NCI-H526 (cell line): ENCODE results near the gene TSPAN14.
"Not testable (repeated sequence)": the region's sequence is repeated elsewhere in the genome, so short reads cannot be mapped to it uniquely, and the experiment has no call there.

Experiments
- DNase-seq, 2 experiments: peaks; one replicate each; lab custom pipeline; 2025; lab: John Stamatoyannopoulos, UW

Gene TSPAN14, protein sequence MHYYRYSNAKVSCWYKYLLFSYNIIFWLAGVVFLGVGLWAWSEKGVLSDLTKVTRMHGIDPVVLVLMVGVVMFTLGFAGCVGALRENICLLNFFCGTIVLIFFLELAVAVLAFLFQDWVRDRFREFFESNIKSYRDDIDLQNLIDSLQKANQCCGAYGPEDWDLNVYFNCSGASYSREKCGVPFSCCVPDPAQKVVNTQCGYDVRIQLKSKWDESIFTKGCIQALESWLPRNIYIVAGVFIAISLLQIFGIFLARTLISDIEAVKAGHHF

DNA sequence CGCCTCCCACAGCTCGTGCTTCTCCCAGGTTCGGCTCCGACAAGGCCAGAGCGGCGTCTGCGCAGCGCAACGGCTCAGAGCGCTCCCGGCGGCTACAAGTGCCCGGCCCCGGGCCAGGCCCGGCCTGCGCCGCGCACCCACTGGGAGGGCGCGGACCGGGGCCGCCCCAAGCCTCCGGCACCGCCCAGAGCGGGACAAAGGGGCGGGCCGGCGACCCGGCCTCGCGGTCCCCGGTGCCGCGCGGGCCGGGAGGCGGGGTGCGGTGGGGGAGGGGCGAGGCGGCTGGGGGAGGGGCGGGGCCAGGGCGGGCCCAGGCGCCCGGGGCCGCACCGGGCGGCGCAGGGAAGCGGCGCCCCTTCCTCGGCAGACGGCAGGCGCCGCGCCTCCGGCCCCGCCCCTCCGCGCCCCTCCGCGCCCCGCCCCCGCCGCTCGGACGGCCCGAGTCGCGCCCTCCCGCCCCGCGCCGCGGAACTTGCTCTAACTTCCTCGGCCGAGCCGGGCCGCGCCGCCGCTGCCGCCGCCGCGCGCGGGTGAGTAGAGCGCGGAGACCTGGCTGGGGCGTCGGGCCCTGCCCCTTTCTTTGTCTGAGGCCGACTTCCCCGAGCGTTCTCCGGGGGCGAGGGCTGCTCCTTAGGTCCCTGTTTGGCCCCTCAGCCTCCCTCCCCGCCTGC lies at the start of gene TSPAN14:
Gene TSPAN14 (plus strand): TSS at position 469 of the 671 bp plus-strand sequence. CDS start 34,924 bp downstream, outside the sequence.
- DNase-seq: peak; percentile 32 to 88

DNA sequence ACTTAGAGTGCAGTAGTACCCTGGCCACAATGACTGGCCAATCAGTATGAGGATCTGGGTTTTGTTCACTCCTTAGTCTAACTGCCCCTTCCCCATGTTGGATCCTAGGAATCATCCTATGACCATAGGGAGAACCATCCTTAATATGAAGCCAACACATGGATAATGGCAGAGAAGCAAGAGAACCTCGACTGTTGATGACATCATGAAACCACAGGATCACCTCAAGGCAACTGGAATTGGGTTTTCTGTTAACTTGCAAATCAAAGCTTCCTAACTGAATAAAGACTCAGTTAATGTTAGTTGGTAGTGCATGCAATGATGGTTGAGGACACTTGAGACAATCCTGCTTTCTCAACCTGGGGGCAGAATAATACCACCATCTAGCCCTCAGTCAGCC lies 49.1 kb upstream of the TSPAN14 start:
- DNase-seq: no peak

DNA sequence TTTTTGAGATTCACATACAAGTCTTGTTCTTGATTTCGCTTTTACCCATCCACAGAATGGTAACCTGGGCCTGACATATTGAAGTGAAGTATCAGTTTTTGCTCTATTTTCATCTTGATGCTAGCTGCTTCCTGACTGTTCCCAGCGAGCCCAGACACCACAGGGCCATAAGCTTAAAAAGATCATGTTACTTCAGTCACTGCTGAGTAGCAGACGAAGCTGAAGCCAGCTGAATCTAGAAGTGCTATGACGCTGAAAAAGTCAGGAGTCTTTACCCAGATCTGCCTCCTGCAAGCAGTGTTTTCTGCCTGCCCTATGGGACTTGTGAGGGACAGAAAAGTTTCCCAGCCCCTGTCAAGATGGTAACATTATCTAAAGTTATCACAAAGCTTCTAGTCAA lies 48.5 kb upstream of the TSPAN14 start:
- DNase-seq: no peak

DNA sequence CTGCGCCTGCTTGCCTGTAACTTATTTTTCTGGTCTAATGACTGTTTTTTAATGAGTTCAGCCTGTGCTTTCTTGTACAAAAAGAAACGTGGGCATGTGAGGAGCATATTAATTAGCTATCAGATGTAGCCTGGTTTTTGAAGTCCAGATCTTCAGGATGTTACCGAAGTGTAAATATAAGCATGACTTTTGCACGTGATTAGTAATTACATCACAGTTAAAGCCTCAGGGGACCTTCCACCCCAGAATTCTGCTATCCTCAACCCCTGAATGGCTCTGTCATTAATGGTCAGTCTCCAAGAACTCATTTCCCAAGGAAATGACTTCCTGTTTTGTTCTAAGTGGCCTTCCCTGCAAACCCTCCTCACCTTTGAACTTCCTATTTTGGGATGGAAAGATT lies 47.9 kb upstream of the TSPAN14 start:
- DNase-seq: no peak

DNA sequence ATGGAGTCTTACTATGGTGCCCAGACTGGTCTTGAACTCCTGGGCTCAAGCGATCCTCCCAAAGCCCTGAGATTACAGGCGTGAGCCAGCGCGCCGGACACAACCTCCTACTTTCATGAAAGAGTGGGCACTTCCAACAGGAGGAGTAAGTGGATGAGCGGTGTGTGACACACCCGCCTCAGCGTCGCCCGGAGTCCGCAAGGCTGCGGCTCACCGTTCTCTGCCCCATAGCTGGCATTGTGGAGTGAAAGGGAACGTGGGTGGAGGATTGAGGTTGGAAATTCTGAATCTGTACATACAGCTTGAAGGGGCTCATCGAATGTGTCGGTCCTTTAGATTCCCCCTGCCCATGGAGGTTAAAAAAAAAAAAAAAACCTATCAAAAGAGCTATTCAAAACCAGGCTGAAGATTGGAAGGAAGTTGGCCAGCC lies 46.3 kb upstream of the TSPAN14 start:
- peak in 1 of 2 experiments; percentile 68 for DNase-seq

DNA sequence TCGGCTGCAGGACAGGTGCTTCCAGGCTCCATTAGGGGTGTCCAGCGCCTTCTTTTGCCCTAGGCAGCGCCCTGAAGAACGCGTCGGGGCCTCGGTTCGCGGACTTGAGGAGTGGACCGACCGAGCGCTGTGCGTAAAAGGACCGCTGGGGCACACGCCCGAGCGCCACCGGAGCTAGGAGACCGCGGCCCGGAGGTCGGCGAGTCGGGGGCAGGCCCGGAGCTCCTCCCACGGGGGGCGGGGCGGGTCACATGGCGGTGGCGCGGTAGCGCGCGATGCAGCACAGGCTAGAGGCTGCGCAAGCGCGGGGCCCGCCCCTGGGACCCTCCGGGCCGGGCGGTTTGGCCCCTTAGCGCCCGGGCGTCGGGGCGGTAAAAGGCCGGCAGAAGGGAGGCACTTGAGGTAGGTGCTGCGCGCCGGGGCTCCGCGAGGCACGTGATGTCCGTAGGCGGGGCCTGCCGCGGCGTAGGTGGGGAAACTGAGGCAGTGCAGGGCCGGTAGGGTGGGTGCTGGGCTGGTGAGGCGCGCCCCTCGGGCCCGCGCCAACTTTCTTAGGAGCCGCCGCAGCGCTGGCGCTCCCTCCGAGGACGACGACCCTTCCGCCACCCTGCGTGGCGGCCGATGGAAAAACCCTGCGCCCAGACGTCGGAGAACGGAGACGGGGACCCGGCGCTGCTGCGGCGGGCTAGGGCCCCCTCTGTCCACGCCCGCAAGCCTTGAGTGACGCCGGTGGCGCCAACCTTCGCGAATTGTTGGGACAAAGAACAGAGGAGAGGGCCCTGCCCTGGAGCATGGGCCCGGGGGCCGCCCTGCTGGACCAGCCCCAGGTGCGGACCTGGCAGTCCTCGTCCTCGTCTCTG lies 45.6 kb upstream of the TSPAN14 start, which contains the start of gene PRXL2A:
Gene PRXL2A (plus strand): TSS at position 310 of the 860 bp plus-strand sequence. CDS start 11,917 bp downstream, outside the sequence.
- peak; percentile 52 to 88 for DNase-seq

DNA sequence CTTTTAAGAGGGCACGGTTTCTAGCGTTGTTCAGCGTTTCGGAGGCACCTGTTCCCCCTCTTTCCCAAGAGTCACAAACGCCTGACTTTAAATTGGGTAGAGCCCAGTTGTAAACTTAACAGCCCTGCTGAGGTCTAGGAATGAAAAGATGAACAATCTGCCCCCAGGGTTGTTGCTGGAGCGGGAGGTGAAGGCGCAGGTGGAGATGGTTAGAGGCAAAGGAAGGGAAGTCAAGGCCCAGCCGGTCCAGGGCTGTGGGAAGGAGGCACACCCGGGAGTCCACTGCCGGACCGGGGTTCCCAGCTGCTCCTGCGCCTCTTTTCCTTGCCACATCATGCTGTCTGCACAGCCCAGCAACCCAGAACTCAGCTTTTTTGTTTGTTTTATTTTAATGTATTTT lies 45.0 kb upstream of the TSPAN14 start:
- peak in 1 of 2 experiments; percentile 33 for DNase-seq

DNA sequence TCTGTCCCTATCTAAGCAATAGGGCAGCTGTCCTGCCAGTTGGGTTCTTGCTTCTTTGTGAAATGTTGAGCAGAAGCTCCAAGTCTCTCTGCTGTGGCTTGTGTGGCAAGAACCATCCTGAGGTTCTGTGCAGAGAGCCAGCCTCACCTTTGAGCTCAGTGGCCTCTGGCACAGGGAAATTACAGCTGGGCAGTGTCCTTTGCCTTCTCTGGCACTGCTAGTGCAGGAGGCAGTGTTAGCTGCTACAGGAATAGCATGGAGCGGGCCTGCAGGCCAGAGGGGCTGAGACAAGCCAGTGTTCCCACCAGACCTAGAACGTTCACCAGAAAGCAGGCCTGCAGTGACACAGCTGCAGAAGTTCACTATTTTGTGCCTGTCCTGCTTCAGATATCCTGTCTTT lies 44.0 kb upstream of the TSPAN14 start:
- DNase-seq: no peak

DNA sequence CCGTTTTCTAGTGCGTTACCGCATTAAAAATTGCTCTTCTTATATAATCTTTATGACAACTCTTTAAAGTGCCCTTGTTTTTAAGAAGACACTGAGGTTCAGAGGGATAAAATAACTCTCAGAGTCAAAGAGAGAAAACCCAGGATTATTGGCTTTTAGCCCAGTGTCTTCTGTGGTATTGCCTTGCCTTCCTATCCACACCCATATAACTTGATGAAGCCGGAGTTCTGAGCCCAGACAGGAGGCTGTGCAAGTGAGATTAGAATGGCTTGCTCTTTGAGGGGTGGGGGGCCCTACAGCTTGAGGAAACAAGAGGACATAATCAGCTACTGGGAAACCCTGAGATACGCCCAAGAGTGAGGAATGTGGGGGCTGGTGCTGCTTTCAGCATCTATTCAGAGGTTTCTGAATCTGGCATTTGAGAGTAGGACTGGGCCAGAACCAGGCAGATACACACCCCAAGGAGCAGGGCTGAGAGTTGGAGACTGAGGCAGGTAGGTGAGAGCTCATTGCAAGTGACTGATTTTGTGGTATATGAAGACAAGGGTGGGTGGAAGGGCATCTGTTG lies 43.4 kb upstream of the TSPAN14 start:
- no peak for DNase-seq

DNA sequence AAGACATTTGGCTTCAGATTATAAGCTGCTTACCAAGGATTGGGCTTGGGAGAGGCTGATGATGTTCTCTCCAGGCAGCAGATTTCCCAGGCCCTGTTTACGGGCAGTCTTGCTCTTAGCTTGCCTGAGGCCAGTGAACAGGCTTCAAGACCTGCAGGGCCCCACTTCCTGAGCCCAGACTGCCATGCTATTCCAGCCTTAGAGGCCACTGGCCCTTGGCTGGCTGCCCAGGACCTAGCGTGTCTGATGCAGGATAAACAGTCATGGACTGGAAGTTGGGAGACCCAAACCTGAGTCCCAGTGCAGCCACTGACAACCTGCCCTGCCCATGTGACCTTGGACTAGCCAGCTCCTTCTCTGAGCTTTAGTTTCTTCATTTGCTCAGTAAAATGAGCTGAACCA lies 42.8 kb upstream of the TSPAN14 start:
- DNase-seq: no peak

DNA sequence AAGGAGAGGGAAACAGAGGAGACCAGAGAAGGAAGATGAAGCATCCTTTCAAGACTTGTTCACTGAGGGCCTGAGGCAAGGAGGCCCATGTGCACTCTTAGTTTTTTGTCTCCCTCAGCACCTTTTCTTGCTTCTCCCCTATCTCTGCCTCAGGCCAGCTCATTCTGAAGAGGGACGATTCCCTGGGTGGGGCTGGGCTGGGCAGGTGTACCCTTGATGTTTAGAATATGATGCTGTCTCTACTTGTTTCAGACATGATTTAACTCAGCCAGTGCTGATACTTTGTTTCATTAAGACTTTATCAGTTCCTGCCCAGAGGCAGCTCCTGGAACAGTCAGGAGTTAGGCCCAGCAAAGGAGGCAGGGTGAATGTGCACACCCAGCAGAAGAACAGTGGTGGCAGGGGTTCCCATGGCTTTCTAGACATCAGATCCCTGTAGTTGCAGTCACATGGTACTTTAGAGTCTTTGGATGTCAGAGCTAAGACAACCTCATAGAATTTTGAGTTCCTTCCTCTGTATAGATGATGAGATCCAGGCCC lies 42.4 kb upstream of the TSPAN14 start:
- no peak for DNase-seq

DNA sequence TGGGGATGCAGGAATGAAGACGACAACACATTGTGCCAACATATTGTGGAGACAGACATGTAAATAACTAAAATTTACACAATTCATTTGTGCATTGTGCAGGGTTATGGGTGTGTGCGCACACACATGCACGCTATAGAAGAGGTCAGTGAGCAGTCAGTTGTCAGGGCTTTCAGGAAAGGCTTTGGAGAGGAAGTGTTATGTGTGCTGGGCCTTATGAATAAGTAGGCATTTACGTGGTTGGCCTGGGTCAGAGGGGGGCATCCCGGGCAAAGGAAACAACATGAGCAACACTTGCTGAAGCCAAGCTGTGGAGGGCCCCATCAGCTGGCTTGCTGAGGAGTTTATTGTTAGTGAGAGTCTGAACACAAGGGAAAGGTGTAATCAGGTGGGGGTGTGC lies 41.6 kb upstream of the TSPAN14 start:
- no peak for DNase-seq

DNA sequence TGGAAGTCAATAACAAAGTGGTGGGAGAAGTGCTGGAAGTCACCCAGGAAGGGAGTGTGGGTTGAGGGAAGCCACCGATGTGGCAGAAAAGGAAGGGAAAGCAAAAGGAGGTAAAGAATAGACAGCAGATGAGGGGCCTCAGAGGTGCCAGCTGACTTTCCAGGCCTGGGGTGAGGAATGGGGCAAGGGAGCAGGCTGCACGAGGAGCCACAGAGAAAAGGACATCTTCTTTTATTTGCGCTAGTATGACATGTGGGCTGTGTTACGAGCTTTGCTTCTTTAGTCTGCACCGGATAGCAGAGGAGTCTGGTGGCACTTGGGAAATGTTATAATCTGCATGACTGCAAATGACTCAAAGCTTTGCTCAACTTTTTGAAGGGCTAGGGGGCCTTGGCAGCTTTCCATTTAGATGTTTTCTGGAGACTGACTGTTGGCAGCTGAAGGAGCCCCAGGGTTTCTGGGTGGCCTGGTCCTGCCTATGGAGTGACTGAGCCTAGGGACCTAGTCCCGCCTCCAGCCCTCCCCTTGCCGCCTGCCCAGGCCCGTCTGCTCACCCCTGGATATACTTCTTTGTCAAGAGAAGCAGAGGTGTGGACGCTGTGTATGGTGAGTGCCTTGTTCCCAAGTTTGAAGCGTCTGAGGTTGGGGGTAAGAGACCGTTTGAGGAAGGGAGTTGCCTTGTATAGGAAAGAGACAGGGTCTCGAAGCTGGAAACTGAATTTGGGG lies 40.7 kb upstream of the TSPAN14 start:
- DNase-seq: peak in 1 of 2 experiments; percentile 8

DNA sequence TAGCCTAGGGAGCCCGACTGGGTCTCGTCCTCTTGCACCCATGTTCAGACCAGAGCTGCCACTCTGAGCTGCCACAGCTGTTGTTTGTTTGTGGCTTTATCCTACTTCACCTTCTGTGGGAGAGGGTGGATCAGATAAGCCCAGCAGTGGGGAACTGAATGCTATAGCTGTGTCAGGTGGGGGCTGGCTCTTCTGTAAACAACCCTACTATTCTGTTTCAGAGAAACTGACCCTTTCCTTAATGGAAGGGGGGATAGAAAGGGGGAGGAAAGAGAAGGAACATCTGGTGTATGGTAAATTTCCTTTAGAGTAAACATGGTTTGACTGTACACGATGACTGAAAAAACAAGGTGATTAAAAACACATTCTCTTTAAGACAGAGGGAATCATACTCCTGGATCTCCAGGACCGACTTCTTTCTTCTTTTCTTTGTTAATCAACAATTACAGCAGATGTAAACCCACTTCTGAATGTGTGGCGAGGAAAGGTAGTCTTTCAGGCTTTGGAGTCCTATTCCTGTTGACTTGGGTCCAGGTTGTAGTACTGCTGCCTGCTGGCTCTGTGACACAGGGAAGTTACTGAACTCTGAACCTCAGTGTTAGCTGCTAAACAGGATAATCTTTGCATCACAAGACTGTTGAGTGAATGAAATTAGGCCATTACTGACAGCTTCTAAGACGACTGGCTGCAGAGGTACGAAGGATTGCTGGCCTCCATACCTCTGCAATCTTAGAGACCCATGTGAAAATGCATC lies 39.8 kb upstream of the TSPAN14 start:
- DNase-seq: peak in 1 of 2 experiments; percentile 35

DNA sequence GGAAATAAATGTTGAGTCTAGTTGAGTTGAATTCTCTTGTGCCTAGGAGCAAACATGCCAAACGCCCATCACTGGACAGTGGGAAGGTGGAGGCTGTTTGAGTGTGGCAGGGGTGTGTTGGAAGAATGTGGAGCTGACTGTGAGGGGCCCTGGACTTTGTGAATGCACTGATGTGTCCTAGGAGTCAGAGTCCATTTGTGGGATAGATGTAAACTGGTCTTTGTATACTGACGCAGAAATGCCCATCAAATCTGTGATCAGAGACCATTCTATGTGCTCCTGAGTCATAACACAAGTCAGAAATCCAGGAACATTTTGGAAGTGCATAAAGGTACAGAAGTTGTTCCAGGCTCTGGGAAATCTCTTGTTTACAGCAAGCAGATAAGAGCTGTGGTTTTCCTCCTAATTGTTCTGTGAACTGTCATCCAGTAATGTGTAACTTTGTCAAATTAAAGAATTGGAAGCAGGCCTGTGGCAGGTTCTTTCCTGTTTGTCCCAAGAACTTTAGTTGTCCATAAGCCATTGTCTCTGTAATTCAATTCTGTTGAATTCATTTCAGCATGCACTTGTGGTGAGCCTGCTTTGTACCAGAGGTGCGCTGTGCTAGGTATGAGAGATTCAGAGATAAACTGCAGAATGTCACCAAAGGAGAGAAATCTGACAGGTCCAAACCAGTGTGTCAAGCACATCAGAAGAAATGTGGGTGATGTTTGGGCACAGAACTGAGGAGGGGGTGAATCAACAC lies 38.2 kb upstream of the TSPAN14 start:
- no peak for DNase-seq

DNA sequence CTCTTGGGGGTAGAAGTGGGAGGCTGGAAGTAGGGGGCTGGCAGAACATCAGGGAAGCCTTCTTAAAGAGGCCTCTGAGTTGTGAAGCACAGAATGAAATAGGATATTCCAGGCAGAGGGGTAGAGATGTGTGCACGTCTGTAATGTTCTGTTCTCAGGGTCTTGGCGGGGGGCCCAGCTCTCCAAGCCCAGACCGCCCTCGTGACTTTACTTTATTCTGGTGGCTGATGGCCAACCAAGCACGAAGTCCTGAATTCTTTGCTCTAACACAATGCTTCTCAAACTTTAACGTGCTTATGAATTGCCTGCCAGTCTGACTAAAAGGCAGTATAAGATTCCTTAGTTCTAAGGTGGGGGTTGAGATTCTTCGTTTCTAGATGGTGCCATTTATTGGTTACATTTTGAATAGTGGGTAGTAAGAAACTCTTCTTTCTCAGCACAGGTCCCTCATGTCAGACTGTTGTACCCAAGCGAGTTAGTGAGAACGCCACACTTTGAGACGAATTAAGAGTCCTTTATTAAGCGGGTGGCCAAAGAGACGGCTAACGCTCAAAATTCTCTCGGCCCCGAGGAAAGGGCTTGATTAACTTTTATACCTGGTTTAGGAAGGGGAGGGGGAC lies 37.5 kb upstream of the TSPAN14 start:
- DNase-seq: no peak

DNA sequence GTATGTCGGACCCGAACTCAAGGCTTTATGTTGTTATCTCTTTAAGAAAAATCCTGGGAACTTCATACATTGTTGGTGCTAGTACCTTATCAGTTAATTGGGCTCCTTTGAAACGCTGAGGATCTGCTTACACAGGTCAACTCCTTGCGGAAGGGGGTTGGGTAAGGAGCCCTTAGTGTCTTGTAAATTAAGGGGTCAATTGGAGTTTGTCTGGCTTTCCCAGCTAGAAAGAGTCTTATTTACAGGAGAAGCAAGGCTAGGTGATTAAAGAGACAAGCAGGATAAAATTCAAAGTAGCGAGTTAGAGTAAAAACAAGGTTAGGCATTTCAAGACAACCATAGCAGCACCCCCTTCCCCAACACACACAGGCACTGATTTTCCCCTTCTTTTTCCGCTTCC lies 36.9 kb upstream of the TSPAN14 start:
- not testable (repeated sequence) for DNase-seq

DNA sequence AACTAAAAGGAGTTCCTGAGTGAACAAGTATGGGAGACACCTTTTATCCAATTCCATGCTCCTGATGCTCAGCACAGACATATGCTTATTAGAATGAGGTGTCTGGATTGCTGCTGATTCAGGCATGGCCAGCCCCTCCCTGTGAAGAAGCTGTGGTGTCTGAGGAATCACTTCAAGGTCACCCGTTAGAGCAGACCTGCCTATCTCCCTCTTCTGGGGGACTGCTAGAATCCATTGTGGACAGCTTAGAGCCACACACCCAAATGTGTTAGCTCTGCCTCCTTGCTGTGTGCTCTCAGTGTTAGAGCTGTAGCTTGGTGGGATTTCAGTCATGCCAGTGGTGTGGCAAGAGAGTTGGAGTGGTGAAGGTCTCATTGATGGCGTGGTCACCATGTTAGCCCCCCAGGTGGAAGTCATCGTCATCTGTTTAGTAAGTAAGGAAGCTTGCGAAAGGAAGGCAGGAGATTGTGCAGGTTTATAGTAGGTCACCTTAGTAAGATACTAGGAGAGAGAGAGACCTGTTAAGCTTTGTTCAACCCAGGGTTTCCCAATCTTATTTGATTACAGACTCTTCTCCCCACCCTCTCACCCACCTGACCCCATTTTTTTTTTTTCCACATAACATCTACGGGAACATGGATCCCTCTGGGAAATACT lies 32.9 kb upstream of the TSPAN14 start:
- no peak for DNase-seq
